Natural killer cell (primary cell): ENCODE results near the gene AP4S1. TPM values are rescaled to one million over a fixed set of nuclear protein-coding genes. Genes with fewer than 3 reads are reported as not detected.

Source experiments
- ATAC-seq, 3 donors: fragments of 150-1000 bp in 2 of 3; fragments of 200-7000 bp in 1 of 3; cut with Tn5 transposase; 1 replicate in 1 of 3; 2 replicates in 2 of 3; pipeline ENCODE4 v1.10.0; 2021; ENCODE audit warnings: mild to moderate bottlenecking in 2 of 3, moderate library complexity in 2 of 3
- DNase-seq, 2 donors: peaks; one replicate each; pipeline versions ENCODE4 v3.0.0 to v3.0.0-alpha.2; 2013 to 2021; ENCODE audit warnings: mixed read lengths in 1 of 2
- H3K27ac ChIP-seq: one replicate; pipeline ENCODE4 v1.5.1; 2013; ENCODE audit warnings: mild to moderate bottlenecking, low read length
- H3K27me3 ChIP-seq: one replicate; pipeline ENCODE4 v1.6.1; 2013; ENCODE audit warnings: low read length; ENCODE audit not compliant: control insufficient read depth, insufficient read depth
- H3K36me3 ChIP-seq: one replicate; pipeline ENCODE4 v1.6.1; 2013; ENCODE audit warnings: low read length; ENCODE audit not compliant: control insufficient read depth, insufficient read depth
- H3K4me1 ChIP-seq: one replicate; pipeline ENCODE4 v1.6.1; 2013; ENCODE audit warnings: low read length; ENCODE audit not compliant: control insufficient read depth, insufficient read depth
- H3K4me3 ChIP-seq: one replicate; pipeline ENCODE4 v1.5.1; 2013; ENCODE audit warnings: low read length
- H3K9me3 ChIP-seq: one replicate; pipeline ENCODE4 v1.6.1; 2013; ENCODE audit warnings: low read length; ENCODE audit not compliant: control insufficient read depth, insufficient read depth
- H3K27ac Mint-ChIP-seq, 2 donors: one replicate each; pipeline ENCODE4 v1.8.0; 2022; ENCODE audit warnings: mild to moderate bottlenecking in 2 of 2, mixed read lengths in 2 of 2, moderate library complexity in 1 of 2
- H3K27me3 Mint-ChIP-seq, 2 donors: one replicate each; pipeline ENCODE4 v1.8.0; 2022; ENCODE audit warnings: low read depth in 2 of 2, mixed read lengths in 2 of 2
- H3K36me3 Mint-ChIP-seq: one replicate; pipeline ENCODE4 v1.8.0; 2022; ENCODE audit warnings: mixed read lengths
- H3K4me1 Mint-ChIP-seq, 2 donors: one replicate each; pipeline ENCODE4 v1.8.0; 2022; ENCODE audit warnings: mixed read lengths in 2 of 2
- H3K4me3 Mint-ChIP-seq: one replicate; pipeline ENCODE4 v1.8.0; 2022; ENCODE audit warnings: mild to moderate bottlenecking, moderate library complexity, mixed read lengths
- H3K9me3 Mint-ChIP-seq, 2 donors: one replicate each; pipeline ENCODE4 v1.8.0; 2022; ENCODE audit warnings: mixed read lengths in 2 of 2
- CTCF ChIP-seq: fragments of 200-600 bp; IDR thresholded peaks from one replicate; pipeline ENCODE4 v1.8.0; 2022; ENCODE audit warnings: antibody characterized with exemption
- WGBS: methylation state at CpG from one replicate; pipeline ENCODE4 v1.1.7; 2013; ENCODE audit warnings: missing lambda C conversion rate; ENCODE audit not compliant: insufficient coverage; 5-methylcytosine and 5-hydroxymethylcytosine counted together
- intact Hi-C: fragments of 100-400 bp; cut with micrococcal nuclease; formaldehyde crosslinking; loops from one replicate; pipeline ENCODE4 v1.14.2; 2022
- total RNA-seq, 4 donors: library from RNA; stranded (reverse); fragments of 120-200 nt in 1 of 4; gene quantifications; one replicate each; pipeline versions ENCODE4 v1.2.3 to v1.2.4, GENCODE V29; 2013 to 2022

The AP4S1 gene
- total RNA-seq, 3 donors from 2014 or later (not counting 1 experiment from before 2014, with no cell fraction given) = 10.6 to 12.7 (median 12.4) TPM

- Mint-ChIP-seq H3K4me1 (peaks cover 0 to 6% of the 10 kb centered on the region in 2 donors), H3K27ac (no peak overlapping the region), H3K4me3 (no peak overlapping the region), H3K27me3 (no peaks in the 10 kb centered on the region), H3K9me3 (no peaks in the 10 kb centered on the region), H3K36me3 (peaks cover 18% of the 10 kb centered on the region)
- Histone ChIP-seq H3K4me3 (no peak overlapping the region), H3K27me3 (no peaks in the 10 kb centered on the region), H3K27ac (no peak overlapping the region), H3K9me3 (no peaks in the 10 kb centered on the region), H3K4me1 (no peaks in the 10 kb centered on the region), H3K36me3 (peaks cover 39% of the 10 kb centered on the region)
- intact Hi-C loops = no loop called here
- no CpG with 5 or more reads among the region's 1 CpG for WGBS
- ATAC-seq = no peak
- DNase-seq = no peak
- TF ChIP-seq CTCF = no peak
Measured at GRCh38 chr14:31097081-31097480, 71.6 kb downstream of the AP4S1 start.

- TF ChIP-seq CTCF = no peak
- intact Hi-C loops = no loop called here
- H3K27ac Mint-ChIP-seq = peak overlapping the region in 1 of 2 donors; percentile 48
- Histone ChIP-seq H3K4me1 (no peaks in the 10 kb centered on the region), H3K4me3 (no peak overlapping the region), H3K36me3 (peaks cover 82% of the 10 kb centered on the region), H3K27me3 (no peaks in the 10 kb centered on the region), H3K9me3 (no peaks in the 10 kb centered on the region), H3K27ac (no peak overlapping the region)
- WGBS = 95% methylated on average over 3 of the region's 3 CpGs
- ATAC-seq = no peak
- H3K27me3 Mint-ChIP-seq = no peaks in the 10 kb centered on the region
- no peak overlapping the region for H3K4me3 Mint-ChIP-seq
- no peaks in the 10 kb centered on the region for H3K9me3 Mint-ChIP-seq
- H3K36me3 Mint-ChIP-seq = peaks cover 21% of the 10 kb centered on the region
- no peaks in the 10 kb centered on the region for H3K4me1 Mint-ChIP-seq
- DNase-seq = no peak
Measured at GRCh38 chr14:31106768-31107167, 81.3 kb downstream of the AP4S1 start.

DNA sequence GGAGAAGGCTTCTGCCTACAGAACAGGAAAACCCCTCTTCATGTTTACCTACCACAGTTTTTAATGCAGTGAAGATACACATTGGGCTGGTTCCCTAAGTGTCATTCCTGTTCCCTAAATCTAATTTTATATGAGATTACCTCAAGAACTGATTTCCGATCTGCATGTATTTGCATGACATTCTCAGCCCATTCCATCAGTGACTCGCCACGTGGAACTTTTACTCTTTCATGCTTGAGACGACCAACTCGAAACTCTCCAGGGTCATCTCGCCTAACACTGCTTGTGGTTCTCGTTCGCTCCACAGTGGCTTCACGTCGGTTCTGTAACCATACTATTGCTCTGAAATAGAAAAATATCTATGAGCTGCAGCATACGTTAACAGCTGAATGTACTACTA is 83.8 kb downstream of the AP4S1 start:
- no peak for DNase-seq
- H3K36me3 ChIP-seq = peaks cover 85% of the 10 kb centered on the region
- Mint-ChIP-seq H3K4me1 (no peaks in the 10 kb centered on the region), H3K27ac (no peak overlapping the region), H3K27me3 (no peaks in the 10 kb centered on the region), H3K36me3 (peaks cover 8% of the 10 kb centered on the region), H3K9me3 (no peaks in the 10 kb centered on the region), H3K4me3 (no peak overlapping the region)
- no peak overlapping the region for H3K4me3 ChIP-seq
- WGBS = 95% methylated on average over 10 of the region's 11 CpGs
- intact Hi-C loops = no loop called here
- TF ChIP-seq CTCF = no peak
- no peaks in the 10 kb centered on the region for H3K9me3 ChIP-seq
- H3K27me3 ChIP-seq = no peaks in the 10 kb centered on the region
- no peaks in the 10 kb centered on the region for H3K4me1 ChIP-seq
- no peak for ATAC-seq
- no peak overlapping the region for H3K27ac ChIP-seq

GRCh38 chr14:31110872-31111271 is 85.4 kb downstream of the AP4S1 start:
- intact Hi-C loops = no loop called here
- ATAC-seq = no peak
- no peak for DNase-seq
- no peak overlapping the region for H3K4me3 ChIP-seq
- TF ChIP-seq CTCF = no peak
- Mint-ChIP-seq H3K4me1 (no peaks in the 10 kb centered on the region), H3K27ac (no peak overlapping the region), H3K4me3 (no peak overlapping the region), H3K36me3 (peaks cover 3% of the 10 kb centered on the region), H3K27me3 (no peaks in the 10 kb centered on the region), H3K9me3 (no peaks in the 10 kb centered on the region)
- no peaks in the 10 kb centered on the region for H3K4me1 ChIP-seq
- no peaks in the 10 kb centered on the region for H3K9me3 ChIP-seq
- H3K27ac ChIP-seq = no peak overlapping the region
- no peaks in the 10 kb centered on the region for H3K27me3 ChIP-seq
- WGBS = 88% methylated on average over 1 of the region's 2 CpGs
- H3K36me3 ChIP-seq = peaks cover 88% of the 10 kb centered on the region
